ENCODE measurements around the gene OR6K2. TPM values are rescaled to one million over a fixed set of nuclear protein-coding genes. Genes with fewer than 3 reads are reported as not detected.

OR6K2 gene, protein sequence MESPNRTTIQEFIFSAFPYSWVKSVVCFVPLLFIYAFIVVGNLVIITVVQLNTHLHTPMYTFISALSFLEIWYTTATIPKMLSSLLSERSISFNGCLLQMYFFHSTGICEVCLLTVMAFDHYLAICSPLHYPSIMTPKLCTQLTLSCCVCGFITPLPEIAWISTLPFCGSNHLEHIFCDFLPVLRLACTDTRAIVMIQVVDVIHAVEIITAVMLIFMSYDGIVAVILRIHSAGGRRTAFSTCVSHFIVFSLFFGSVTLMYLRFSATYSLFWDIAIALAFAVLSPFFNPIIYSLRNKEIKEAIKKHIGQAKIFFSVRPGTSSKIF
- not detected in 2 replicates for total RNA-seq

DNA sequence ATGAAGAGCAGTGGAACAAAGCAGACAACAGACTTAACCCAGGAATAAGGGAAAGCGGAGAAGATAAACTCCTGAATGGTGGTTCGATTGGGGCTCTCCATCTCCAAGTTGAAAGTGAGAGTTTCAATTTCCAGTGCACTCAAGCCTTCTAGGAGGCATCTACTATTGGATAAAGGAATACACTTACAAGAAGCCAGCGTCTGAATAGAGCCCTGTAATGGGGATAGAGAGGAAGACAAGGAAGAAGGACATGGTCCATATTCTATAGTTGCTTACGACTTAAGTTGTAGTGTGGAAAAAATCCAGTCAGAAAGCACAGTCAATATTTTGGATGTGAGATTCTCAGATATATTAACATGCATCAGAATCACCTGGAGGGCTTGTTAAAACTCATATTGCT, at the start of gene OR6K2:
TSS of gene OR6K2 (minus strand) at position 101 of the 400 bp plus-strand sequence. CDS start at position 101, 0 bp downstream.

DNA sequence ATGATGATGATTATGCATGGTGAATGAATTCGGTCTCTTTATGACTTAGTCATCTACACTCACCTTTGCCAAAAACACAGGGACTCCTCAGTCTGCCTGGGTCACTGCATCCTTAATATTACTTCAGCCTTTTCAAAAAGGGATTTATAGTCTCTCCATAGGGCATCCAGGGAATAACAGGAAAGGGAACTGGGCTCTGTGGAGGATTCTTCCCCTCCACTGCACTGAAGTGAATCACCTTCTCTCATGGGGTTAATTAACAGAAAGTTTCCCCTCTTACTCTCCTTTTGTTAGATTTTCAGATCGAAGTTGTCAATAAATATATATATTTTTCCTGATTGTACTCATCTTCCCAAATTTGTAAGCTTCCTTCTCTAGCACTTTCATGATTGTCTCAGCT, 20.2 kb upstream of the OR6K2 start, which contains the start of gene OR6K3:
TSS of gene OR6K3 (minus strand) at position 101 of the 400 bp plus-strand sequence. CDS start 2,605 bp downstream, outside the sequence.

DNA sequence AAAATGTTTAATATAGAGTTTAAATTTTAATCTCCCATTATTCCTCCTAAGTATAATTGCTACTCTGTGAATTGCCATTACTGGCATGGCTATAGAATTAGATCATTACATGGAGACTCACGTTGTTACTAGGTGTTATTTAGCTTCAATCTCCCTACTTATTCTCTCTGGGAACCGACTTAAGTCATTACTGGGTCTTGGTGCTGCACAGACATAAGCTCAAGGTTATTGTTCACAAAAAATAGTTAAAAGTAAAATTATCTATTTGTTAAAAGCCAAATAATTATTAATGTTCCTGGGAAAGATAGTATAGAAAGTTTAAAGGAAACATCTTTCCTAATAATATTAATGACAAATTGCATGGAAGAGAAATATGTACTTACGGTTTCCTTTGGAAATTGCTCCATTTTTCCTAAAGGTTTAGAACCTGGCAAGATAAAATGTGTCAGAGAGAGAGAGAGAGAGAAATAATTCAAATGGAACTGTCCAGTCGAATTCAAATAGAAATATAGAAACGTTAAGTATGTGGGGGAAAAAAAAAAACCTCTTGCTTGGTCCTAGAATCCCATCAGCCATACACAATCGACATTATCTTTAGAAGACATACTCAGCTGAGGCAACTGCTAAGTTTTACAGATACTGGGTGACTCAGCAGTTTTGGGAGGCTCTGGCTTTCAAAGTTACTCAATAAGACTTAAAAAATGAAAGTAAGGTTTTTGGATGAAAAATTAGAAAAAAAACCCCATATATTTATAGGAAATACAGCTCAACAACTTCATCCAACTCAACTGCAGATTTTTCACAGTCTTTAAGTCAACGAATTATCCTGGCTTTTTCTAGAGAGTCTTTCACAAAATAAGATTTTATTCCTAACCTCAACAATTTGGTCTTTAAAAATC, 14.1 kb downstream of the OR6K2 start, which contains the start of gene SPTA1:
TSS of gene SPTA1 (minus strand) at position 605 of the 899 bp plus-strand sequence. CDS start at position 407, 198 bp downstream.

Other genes with a start within 250 kb of the OR6K2 start
- gene OR10K1, start 238.8 kb downstream of the OR6K2 start, total RNA-seq = not detected in 2 replicates
- not detected in 2 replicates for gene OR10R2, start 228.4 kb downstream of the OR6K2 start, total RNA-seq
- gene OR6Y1, start 146.2 kb downstream of the OR6K2 start, total RNA-seq = not detected in 2 replicates
- gene OR6P1, start 130.1 kb downstream of the OR6K2 start, total RNA-seq = not detected in 2 replicates
- gene OR10X1, start 120.8 kb downstream of the OR6K2 start, total RNA-seq = not detected in 2 replicates
- gene OR10Z1, start 95.4 kb downstream of the OR6K2 start, total RNA-seq = not detected in 2 replicates
- gene SPTA1, start 13.9 kb downstream of the OR6K2 start, total RNA-seq = 0.14 and 0.18 TPM in 2 replicates
- gene OR6K3, start 20.1 kb upstream of the OR6K2 start, total RNA-seq = not detected in 2 replicates
- gene OR6K6, start 54.1 kb upstream of the OR6K2 start, total RNA-seq = not detected in 2 replicates
- not detected in 2 replicates for gene OR6N1, start 71.5 kb upstream of the OR6K2 start, total RNA-seq
- not detected in 2 replicates for gene OR6N2, start 80.6 kb upstream of the OR6K2 start, total RNA-seq
- not detected in 2 replicates for gene MNDA, start 130.7 kb upstream of the OR6K2 start, total RNA-seq
- gene PYHIN1, start 230.9 kb upstream of the OR6K2 start, total RNA-seq = not detected in 2 replicates

Data from smooth muscle cell of bladder (primary cell).